Measurements from ENCODE around the gene RIN1.
"Not testable (repeated sequence)": the region's sequence is repeated elsewhere in the genome, so short reads cannot be mapped to it uniquely, and the experiment has no call there.

GRCh38 chr11:66310803-66311440 is 25.3 kb downstream of the RIN1 start:
- TF ChIP-seq JUND (IDR thresholded peaks at IDR 0.05); CTCF (IDR thresholded peaks at IDR 0.05); POLR2AphosphoS5 (IDR thresholded peaks at IDR 0.05; ENCODE audit: low read depth, low read length): not testable (repeated sequence)

Data from SK-N-SH (cell line).